ENCODE results near the gene GNPTG.

GRCh38 chr16:1407753-1408152, 56.0 kb downstream of the GNPTG start:
- TF ChIP-seq CTCF (IDR thresholded peaks at IDR 0.05): no peak
- no peak for TF ChIP-seq POLR2A (IDR thresholded peaks at IDR 0.05)
- TF ChIP-seq POLR2AphosphoS5 (IDR thresholded peaks at IDR 0.05): no peak
